SK-N-SH (cell line): ENCODE data around the gene ZNF490.

Experiments used
- EZH2phosphoT487 ChIP-seq: fragments of 200-600 bp; sonication (generic); IDR thresholded peaks from 2 replicates; pipeline ENCODE4 v1.6.1; 2017; ENCODE audit warnings: low read depth, mixed run types, mild to moderate bottlenecking, antibody characterized with exemption, moderate library complexity, borderline replicate concordance
- MXI1 ChIP-seq: IDR thresholded peaks from 2 replicates; pipeline ENCODE4 v1.6.1; 2012; ENCODE audit warnings: mild to moderate bottlenecking, low read depth, low read length, improper control_type of control experiment
- POLR2AphosphoS5 ChIP-seq: IDR thresholded peaks from 2 replicates; pipeline ENCODE4 v1.6.1; 2012; ENCODE audit warnings: low read depth, low read length
- RCOR1 ChIP-seq: fragments of 150-350 bp; IDR thresholded peaks from 2 replicates; pipeline ENCODE4 v1.6.1; 2017; ENCODE audit warnings: antibody characterized with exemption, low read length
- SIN3A ChIP-seq: IDR thresholded peaks from 2 replicates; pipeline ENCODE4 v1.6.1; 2012; ENCODE audit warnings: low read depth, mild to moderate bottlenecking, low read length, moderate library complexity, borderline replicate concordance
- YY1 ChIP-seq: IDR thresholded peaks from 2 replicates; pipeline ENCODE4 v1.4.0; 2012; ENCODE audit warnings: low read depth, mild to moderate bottlenecking
- TF ChIP-seq, protein P1 (sequence below): IDR thresholded peaks from 2 replicates; pipeline ENCODE4 v1.6.1; 2012; ENCODE audit warnings: mild to moderate bottlenecking, low read depth, low read length, moderate library complexity
- TF ChIP-seq, protein P2 (sequence below): fragments of 200-600 bp; sonication (generic); IDR thresholded peaks from 2 replicates; pipeline ENCODE4 v1.6.1; 2017; ENCODE audit warnings: antibody characterized with exemption, mild to moderate bottlenecking, moderate library complexity
- TF ChIP-seq, protein P3 (sequence below): IDR thresholded peaks from 2 replicates; pipeline ENCODE4 v1.4.0; 2012; ENCODE audit warnings: low read depth, borderline replicate concordance

DNA sequence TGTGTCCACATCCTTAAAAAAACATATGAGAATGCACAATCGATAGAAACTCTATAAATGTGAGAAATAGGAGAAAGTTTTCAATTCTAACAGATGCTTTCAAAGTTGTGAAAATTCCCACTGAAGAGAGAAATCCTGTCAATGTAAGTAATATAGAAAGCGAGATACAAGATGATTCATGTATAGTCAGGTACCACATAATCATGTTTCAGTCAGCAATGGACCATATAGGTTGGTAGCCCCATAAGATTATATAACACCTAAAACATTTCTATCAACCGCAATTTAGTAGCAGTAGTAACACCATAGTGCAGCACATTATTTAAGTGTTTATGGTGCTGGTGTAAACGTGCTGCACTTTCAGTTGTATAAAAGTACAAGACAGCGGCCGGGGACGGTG, 18.6 kb upstream of the ZNF490 start:
- no peak for TF ChIP-seq YY1
- no peak for TF ChIP-seq SIN3A
- TF ChIP-seq EZH2phosphoT487, result no peak
- no peak for TF ChIP-seq RCOR1
- TF ChIP-seq, protein P1, sequence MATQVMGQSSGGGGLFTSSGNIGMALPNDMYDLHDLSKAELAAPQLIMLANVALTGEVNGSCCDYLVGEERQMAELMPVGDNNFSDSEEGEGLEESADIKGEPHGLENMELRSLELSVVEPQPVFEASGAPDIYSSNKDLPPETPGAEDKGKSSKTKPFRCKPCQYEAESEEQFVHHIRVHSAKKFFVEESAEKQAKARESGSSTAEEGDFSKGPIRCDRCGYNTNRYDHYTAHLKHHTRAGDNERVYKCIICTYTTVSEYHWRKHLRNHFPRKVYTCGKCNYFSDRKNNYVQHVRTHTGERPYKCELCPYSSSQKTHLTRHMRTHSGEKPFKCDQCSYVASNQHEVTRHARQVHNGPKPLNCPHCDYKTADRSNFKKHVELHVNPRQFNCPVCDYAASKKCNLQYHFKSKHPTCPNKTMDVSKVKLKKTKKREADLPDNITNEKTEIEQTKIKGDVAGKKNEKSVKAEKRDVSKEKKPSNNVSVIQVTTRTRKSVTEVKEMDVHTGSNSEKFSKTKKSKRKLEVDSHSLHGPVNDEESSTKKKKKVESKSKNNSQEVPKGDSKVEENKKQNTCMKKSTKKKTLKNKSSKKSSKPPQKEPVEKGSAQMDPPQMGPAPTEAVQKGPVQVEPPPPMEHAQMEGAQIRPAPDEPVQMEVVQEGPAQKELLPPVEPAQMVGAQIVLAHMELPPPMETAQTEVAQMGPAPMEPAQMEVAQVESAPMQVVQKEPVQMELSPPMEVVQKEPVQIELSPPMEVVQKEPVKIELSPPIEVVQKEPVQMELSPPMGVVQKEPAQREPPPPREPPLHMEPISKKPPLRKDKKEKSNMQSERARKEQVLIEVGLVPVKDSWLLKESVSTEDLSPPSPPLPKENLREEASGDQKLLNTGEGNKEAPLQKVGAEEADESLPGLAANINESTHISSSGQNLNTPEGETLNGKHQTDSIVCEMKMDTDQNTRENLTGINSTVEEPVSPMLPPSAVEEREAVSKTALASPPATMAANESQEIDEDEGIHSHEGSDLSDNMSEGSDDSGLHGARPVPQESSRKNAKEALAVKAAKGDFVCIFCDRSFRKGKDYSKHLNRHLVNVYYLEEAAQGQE, result no peak
- no peak for TF ChIP-seq POLR2AphosphoS5
- TF ChIP-seq, protein P2, sequence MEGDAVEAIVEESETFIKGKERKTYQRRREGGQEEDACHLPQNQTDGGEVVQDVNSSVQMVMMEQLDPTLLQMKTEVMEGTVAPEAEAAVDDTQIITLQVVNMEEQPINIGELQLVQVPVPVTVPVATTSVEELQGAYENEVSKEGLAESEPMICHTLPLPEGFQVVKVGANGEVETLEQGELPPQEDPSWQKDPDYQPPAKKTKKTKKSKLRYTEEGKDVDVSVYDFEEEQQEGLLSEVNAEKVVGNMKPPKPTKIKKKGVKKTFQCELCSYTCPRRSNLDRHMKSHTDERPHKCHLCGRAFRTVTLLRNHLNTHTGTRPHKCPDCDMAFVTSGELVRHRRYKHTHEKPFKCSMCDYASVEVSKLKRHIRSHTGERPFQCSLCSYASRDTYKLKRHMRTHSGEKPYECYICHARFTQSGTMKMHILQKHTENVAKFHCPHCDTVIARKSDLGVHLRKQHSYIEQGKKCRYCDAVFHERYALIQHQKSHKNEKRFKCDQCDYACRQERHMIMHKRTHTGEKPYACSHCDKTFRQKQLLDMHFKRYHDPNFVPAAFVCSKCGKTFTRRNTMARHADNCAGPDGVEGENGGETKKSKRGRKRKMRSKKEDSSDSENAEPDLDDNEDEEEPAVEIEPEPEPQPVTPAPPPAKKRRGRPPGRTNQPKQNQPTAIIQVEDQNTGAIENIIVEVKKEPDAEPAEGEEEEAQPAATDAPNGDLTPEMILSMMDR, result no peak
- no peak for TF ChIP-seq MXI1
- TF ChIP-seq, protein P3, sequence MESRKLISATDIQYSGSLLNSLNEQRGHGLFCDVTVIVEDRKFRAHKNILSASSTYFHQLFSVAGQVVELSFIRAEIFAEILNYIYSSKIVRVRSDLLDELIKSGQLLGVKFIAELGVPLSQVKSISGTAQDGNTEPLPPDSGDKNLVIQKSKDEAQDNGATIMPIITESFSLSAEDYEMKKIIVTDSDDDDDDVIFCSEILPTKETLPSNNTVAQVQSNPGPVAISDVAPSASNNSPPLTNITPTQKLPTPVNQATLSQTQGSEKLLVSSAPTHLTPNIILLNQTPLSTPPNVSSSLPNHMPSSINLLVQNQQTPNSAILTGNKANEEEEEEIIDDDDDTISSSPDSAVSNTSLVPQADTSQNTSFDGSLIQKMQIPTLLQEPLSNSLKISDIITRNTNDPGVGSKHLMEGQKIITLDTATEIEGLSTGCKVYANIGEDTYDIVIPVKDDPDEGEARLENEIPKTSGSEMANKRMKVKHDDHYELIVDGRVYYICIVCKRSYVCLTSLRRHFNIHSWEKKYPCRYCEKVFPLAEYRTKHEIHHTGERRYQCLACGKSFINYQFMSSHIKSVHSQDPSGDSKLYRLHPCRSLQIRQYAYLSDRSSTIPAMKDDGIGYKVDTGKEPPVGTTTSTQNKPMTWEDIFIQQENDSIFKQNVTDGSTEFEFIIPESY, result no peak
